ENCODE measurements around the gene PRKAB1. TPM values are rescaled to one million over a fixed set of nuclear protein-coding genes. Genes with fewer than 3 reads are reported as not detected.
"Not testable (repeated sequence)": the region's sequence is repeated elsewhere in the genome, so short reads cannot be mapped to it uniquely, and the experiment has no call there.

PRKAB1 gene
- total and polyA plus RNA-seq, 12 donors: 21.5 to 75.8 (median 30.8) TPM

GRCh38 chr12:119652665-119653064 is 15.3 kb upstream of the PRKAB1 start:
- Histone ChIP-seq H3K4me3 (no peak overlapping the region), H3K4me1 (replicated peaks in 1 of 2) (no peaks in the 10 kb centered on the region), H3K9me3 (replicated peaks in 1 of 3) (no peaks in the 10 kb centered on the region), H3K36me3 (replicated peaks in 1 of 2) (no peaks in the 10 kb centered on the region), H3K27ac (no peak overlapping the region), H3K27me3 (no peaks in the 10 kb centered on the region)
- 65 to 81% (median 73%) methylated on average over 3 of the region's 3 CpGs for WGBS, 4 donors
- TF ChIP-seq, protein P1, sequence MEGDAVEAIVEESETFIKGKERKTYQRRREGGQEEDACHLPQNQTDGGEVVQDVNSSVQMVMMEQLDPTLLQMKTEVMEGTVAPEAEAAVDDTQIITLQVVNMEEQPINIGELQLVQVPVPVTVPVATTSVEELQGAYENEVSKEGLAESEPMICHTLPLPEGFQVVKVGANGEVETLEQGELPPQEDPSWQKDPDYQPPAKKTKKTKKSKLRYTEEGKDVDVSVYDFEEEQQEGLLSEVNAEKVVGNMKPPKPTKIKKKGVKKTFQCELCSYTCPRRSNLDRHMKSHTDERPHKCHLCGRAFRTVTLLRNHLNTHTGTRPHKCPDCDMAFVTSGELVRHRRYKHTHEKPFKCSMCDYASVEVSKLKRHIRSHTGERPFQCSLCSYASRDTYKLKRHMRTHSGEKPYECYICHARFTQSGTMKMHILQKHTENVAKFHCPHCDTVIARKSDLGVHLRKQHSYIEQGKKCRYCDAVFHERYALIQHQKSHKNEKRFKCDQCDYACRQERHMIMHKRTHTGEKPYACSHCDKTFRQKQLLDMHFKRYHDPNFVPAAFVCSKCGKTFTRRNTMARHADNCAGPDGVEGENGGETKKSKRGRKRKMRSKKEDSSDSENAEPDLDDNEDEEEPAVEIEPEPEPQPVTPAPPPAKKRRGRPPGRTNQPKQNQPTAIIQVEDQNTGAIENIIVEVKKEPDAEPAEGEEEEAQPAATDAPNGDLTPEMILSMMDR (IDR thresholded peaks at IDR 0.05): no peak
- TF ChIP-seq POLR2A (IDR thresholded peaks at IDR 0.05): no peak
- intact Hi-C loops (cut with DNase I): no loop called here
- DNase-seq: no peak

DNA sequence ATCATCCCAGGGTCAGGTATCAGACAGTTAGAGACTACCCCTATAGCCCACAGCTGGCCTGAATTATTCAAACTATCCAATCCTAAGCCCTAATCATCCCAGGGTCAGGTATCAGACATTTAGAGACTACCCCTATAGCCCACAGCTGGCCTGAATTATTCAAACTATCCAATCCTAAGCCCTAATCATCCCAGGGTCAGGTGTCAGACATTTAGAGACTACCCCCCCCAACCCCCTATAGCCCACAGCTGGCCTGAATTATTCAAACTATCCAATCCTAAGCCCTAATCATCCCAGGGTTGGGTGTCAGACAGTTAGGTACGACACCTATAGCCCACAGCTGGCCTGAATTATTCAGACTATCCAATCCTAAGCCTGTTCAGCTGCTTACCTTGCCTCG is 10.9 kb upstream of the PRKAB1 start:
- H3K27me3 ChIP-seq; H3K9me3 ChIP-seq (replicated peaks in 1 of 3); H3K4me3 ChIP-seq; H3K4me1 ChIP-seq (replicated peaks in 1 of 2); DNase-seq; H3K36me3 ChIP-seq (replicated peaks in 1 of 2); H3K27ac ChIP-seq; intact Hi-C loops (cut with DNase I): not testable (repeated sequence)
- 75 to 93% (median 88%) methylated on average over 2 of the region's 2 CpGs for WGBS, 4 donors

DNA sequence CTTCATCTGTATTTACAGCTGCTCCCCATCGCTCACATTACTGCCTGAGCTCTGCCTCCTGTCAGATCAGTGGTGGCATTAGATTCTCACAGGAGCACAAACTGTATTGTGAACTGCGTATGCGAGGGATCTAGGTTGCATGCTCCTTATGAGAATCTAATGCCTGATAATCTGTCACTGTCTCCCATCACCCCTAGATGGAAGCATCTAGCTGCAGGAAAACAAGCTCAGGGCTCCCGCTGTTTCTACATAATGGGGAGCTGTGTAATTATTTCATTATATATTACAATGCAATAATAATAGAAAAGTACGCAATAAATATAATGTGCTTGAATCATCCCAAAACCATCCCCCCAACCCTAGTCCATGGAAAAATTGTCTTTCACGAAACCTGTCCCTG is 9.8 kb upstream of the PRKAB1 start:
- intact Hi-C loops (cut with DNase I); H3K36me3 ChIP-seq (replicated peaks in 1 of 2); H3K9me3 ChIP-seq (replicated peaks in 1 of 3); H3K27ac ChIP-seq; DNase-seq; H3K4me3 ChIP-seq; H3K27me3 ChIP-seq; H3K4me1 ChIP-seq (replicated peaks in 1 of 2): not testable (repeated sequence)
- WGBS, 4 donors: 87 to 91% (median 90%) methylated on average over 6 of the region's 6 CpGs

- no peak for TF ChIP-seq POLR2A (IDR thresholded peaks at IDR 0.05)
- TF ChIP-seq, protein P1 (IDR thresholded peaks at IDR 0.05): peak; percentile 67 to 86 (median 72)
- intact Hi-C loops (cut with DNase I): no loop called here
- Histone ChIP-seq H3K4me1 (replicated peaks in 1 of 2) (no peaks in the 10 kb centered on the region), H3K27ac (no peak overlapping the region), H3K9me3 (replicated peaks in 1 of 3) (no peaks in the 10 kb centered on the region), H3K36me3 (replicated peaks in 1 of 2) (no peaks in the 10 kb centered on the region), H3K27me3 (no peaks in the 10 kb centered on the region), H3K4me3 (no peak overlapping the region)
- WGBS, 4 donors: 31 to 41% (median 37%) methylated on average over 6 of the region's 6 CpGs
- DNase-seq: peak in 2 of 7 donors; percentile 31 to 59
These were observed 8.5 kb upstream of the PRKAB1 start for GRCh38 chr12:119659289-119659897.

DNA sequence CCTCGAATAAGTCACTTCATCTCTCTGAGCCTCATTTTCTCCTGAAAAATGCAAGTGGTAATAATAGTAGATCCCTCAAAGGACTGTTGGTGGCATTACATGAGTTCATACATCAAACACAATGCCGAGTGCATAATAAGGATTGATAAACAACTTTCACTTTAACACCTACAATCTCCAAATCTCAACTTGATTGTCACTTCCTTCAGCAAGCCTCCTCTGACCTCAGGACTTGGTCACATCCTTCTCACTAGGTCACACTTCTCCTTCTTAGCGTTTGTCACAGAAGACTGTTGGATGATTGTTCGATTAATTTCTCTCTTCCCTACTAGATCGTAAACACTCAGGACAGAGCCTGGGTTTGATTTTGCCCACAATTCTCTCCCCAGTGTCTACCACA is 7.9 kb upstream of the PRKAB1 start:
- H3K36me3 ChIP-seq (replicated peaks in 1 of 2): no peaks in the 10 kb centered on the region

More for the DNA sequence above, 7.9 kb upstream of the PRKAB1 start:
- TF ChIP-seq, protein P1 (IDR thresholded peaks at IDR 0.05): no peak
- no peak for TF ChIP-seq POLR2A (IDR thresholded peaks at IDR 0.05)
- WGBS, 4 donors: 64 to 75% (median 71%) methylated on average over 5 of the region's 5 CpGs
- intact Hi-C loops (cut with DNase I): loop anchor here in 1 of 2 donors (10.0 kb wide), 2 partner anchors 125 to 245 kb away; no protein-coding TSS in a partner anchor
- Histone ChIP-seq H3K4me3 (no peak overlapping the region), H3K27ac (no peak overlapping the region), H3K4me1 (replicated peaks in 1 of 2) (no peaks in the 10 kb centered on the region), H3K27me3 (no peaks in the 10 kb centered on the region), H3K9me3 (replicated peaks in 1 of 3) (no peaks in the 10 kb centered on the region)
- DNase-seq: no peak

All from adrenal gland (tissue), 12 donors.